Cerebellar cortex (tissue), 1 donor: ENCODE measurements around the gene SLC16A6.
"Not testable (repeated sequence)": the region's sequence is repeated elsewhere in the genome, so short reads cannot be mapped to it uniquely, and the experiment has no call there.

ENCODE experiments used
- DNase-seq: peaks from one replicate; pipeline ENCODE4 v3.0.0-alpha.2; 2015; ENCODE audit warnings: low spot score

The SLC16A6 gene

DNA sequence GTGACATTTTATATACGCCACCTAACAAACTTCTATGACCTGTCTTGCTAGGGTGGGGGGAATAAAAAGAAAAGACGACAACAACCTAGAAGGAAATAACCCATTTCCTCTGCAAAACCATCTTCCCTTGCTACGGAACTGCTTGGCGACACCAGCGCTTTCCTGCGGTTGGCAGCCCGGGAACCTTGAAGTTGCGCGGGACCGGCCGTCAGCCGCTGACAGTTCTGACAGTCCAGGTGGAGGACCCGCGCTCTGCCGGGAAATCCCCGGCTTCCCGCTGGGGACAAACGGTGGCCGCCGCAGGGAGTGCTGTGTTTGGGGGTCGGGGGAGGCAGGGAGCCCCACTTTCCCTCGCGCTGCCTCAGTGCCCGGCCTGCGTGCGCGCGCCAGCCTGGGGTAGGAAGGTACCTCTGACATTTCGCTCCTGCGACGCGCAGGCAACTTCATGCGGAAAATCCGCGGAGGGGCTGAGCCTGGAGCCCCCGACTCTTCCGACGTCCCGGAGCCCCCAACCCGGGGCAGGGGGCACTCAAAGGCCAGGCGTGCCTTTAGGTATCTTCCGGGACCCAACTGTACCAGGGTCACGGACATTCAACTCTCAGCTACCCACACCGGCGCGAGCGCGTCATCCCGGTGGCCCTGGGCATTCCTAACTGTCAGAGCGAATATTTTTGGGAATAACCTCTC is 516 bp downstream of the SLC16A6 start:
- peak; percentile 54 for DNase-seq

DNA sequence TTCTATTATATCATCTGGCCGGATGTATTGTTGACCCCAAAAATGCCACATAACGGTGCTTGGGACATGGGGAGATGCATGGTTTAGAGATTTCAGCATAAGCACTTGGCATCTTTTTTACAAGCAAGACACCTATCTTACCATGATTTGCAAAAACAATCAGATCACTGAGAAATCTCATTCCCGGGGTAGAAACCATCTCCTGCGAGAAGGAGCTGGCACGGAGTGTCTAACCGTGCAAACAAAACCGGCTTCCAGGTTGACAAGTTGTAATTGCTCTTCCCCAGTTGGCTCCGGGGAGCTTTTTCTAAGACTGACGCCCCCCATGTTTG is 1.0 kb downstream of the SLC16A6 start:
- DNase-seq: peak; percentile 57

- peak; percentile 32 for DNase-seq
Observed at GRCh38 chr17:68289473-68289872, 1.5 kb downstream of the SLC16A6 start.

DNA sequence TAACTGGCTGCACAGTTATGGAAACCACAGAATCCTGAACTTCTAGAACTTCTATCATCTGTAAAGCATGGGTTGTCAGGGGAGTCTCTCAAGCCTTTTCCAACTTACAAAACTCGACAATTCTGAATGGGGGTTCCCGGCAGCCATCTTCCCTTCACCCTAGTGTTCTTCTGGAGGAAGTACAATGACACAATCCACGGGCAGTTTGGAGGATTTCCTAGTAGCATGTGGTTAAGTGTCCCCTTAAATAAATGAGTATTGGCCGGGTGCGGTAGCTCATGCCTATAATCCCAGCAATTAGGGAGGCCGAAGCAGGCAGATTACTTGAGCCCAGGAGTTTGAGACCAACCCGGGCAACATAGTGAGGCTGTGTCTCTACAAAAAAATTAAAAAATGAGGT is 2.1 kb downstream of the SLC16A6 start:
- peak; percentile 45 for DNase-seq

DNA sequence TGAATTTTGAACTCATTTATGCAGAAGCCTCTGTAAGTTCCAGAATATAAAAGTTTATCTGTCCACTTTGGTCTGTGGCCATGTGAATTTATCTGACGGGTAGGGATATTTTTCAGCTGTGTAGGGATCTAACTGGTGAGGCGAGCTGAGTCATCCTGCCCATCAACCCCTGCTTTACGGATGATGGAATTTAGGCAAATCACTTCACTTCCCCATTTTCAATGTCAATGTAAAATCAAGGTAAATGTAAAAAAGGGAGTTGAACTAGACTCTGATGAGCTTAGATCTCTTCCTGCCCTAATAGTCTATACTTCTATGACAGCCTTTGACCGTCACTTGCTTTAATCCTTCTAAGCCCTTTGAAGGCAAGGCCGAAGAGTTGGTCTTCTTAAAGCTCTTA is 2.6 kb downstream of the SLC16A6 start:
- DNase-seq: no peak

- DNase-seq: not testable (repeated sequence)
Observed at GRCh38 chr17:68281965-68282364, 9.0 kb downstream of the SLC16A6 start.

- no peak for DNase-seq
Observed at GRCh38 chr17:68277807-68278206, 13.1 kb downstream of the SLC16A6 start.

DNA sequence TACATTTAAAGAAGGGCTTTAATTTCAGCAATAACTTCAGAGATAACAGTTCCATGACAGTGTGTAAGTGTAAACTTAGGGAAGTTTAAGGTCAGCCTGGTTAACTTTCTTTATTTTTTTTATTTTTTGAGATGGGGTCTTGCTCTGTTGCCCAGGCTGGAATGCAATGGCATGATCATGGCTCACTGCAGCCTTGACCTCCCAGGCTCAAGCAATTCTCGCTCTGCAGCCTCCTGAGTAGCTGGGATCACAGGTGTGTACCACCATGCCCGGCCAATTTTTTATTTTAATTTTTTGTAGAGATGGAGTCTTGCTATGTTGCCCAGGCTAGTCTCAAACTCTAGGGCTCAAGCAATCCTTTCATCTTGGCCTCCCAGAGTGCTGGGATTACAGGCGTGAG is 14.6 kb downstream of the SLC16A6 start:
- DNase-seq: not testable (repeated sequence)

DNA sequence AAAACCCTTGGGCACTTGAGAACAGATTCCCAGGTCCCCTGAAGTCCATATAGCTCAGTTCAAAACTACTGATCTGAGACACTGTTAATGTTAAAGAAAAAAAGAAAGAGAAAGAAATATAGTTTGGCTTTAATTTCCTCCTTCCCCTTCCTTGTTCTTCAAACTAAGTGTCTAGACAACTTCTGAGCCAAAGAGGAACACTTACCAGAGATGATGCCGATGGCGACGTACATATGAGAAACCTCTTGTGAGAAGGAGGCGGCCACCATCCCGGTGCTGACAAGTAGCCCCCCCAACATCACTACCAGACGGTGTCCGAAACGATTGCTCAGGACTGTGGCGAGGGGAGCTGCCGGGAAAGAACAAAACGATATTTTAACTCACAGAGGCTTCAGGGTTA is 17.2 kb downstream of the SLC16A6 start:
- DNase-seq: no peak

DNA sequence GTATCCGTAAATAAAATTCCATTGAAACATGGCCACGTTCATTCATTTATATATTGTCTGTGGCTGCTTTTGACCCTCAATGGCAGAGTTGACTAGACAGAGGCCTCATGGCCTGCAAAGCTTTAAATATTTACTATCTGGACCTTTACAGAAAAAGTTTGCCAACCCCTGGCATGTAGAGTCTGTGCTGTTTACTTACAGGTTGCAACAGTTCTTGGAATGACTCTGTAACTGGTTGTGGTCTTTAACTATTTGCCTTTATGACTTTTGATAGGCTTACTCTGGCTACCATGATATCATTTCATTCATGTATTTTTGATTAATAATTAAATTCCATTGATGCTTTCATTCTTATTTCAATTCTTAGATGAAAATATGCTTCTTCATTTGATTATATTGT is 25.1 kb downstream of the SLC16A6 start:
- DNase-seq: not testable (repeated sequence)

DNA sequence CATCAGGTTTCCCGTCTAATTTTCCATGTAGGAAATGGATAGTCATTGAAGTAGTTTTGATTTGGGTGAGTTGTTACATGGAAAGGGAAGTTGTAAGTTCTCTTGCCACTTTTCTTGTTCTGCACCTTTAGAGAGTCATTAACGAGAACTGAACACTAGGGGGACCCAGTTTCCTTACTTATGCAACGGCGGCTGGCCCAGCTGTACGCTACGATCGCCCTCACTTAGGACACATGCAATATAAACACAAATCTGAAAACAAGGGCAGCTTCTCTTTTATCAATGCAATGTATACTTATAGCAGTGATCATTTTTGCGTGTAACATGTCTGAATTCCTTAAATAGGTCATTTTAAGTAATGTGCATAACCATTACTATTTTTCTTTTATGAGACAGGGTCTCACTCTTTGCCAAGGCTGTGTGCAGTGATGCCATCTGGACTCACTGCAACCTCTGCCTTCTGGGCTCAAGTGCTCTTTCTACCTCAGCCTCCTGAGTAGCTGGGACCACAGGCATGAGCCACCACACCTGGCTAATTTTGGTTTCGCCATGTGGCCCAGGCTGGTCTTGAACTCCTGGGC is 27.7 kb downstream of the SLC16A6 start:
- DNase-seq: peak; percentile 67

DNA sequence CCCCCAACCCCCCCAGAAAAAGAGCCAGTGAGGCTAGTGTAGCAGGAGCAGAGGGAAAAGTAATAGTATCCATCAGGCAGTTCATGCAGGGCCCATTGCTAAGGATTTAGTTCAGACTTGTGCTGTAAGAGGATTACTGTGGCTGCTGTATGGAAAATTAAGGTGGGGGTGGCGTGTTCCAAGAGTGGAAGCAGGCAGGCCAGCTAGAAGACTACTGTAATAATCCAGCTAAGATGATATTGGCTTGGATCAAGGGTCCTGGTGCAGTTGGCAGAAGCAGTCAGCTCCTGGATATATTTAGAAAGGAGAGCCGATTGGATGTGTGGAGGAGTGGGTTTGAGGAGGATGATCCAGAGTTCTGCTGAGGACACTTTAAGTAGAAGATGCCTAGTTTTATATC is 28.5 kb downstream of the SLC16A6 start:
- DNase-seq: not testable (repeated sequence)

DNA sequence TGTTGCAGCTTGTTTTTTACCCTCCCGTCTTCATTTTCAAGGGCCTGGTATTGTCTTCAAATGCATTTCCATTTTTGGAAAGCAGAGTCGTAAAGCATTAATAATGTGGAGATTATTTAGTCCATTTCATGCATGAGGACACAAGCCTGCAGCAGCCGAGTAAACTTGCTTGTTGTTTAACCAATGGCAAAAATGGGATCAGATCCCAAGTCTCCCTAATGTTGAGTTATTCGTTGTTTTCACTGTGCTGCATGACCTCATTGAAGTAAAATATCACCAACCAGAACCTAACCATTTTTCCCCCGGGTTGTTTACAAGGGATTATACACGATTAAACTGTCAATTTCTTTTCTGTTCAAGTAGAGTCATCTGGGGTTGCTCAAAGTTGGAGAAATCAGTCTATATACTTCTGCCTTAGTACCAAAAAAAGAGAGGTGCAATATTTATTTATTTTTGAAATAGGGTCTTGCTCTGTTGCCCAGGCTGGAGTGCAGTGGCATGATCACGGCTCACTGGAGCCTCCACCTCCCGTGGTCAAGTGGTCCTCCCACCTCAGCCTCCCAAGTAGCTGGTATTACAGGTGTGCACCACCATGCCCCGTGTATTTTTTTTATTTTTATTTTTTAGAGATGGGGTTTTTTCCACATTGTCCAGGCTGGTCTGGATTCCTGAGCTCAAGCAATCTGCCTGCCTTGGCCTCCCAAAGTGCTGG is 30.7 kb downstream of the SLC16A6 start:
- DNase-seq: peak; percentile 59

- peak; percentile 38 for DNase-seq
Observed at GRCh38 chr17:68259648-68259951, 31.3 kb downstream of the SLC16A6 start.

DNA sequence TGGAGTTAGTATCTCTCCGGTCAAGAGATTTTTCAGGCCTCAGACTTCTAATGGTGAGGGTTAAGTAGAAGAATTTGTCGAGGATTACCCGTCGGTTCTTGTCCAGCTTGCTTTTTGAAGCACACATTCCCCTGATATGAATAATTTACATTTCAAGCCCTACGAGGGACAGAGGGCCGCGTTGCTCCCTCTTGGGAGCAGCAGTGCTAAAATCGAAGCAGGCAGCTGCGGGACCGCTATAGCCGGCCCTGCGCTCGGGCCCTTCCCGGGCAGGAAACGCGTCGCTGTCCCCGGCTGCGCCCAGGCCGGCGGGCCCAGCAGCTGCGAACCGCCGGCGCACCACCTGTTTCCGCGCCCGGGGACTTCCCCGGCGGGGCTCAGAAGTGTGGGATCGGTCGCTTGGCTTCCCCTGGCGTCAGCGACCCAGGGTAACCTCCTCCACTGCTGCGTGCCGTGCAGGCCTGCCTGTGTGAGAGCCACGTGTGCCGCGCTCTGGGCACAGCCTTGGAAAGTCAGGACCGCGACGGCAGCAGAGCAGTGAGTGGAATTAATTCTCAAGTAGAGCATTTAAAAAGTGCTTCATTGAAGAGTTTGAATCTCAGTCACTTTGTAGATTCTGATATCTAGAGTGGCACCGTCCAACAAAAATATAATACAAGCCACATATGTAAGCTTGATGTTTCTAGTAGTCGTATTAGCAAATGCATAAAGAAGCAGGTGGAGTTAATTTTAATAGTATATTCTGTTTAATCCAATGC is 31.9 kb downstream of the SLC16A6 start:
- DNase-seq: not testable (repeated sequence)

DNA sequence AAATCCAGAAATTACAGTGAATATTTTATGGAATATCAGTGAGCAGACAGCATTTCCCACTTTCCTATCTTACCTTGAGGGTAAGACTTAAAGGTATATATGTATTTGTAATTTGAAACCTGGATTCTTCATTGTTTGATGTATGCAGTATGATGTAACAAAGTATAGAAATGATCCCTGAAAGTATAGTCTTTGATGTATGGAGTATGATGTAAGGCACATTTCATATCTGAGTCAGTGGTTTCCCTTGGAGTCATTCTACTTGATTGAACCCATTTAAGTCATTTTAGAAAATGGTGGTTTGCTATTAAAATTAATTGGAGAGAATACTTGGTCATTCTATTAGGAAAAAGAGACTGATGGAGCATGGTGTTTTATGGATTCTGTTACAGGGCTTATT is 33.0 kb downstream of the SLC16A6 start:
- no peak for DNase-seq

GRCh38 chr17:68256701-68257100 is 34.2 kb downstream of the SLC16A6 start:
- DNase-seq: not testable (repeated sequence)

DNA sequence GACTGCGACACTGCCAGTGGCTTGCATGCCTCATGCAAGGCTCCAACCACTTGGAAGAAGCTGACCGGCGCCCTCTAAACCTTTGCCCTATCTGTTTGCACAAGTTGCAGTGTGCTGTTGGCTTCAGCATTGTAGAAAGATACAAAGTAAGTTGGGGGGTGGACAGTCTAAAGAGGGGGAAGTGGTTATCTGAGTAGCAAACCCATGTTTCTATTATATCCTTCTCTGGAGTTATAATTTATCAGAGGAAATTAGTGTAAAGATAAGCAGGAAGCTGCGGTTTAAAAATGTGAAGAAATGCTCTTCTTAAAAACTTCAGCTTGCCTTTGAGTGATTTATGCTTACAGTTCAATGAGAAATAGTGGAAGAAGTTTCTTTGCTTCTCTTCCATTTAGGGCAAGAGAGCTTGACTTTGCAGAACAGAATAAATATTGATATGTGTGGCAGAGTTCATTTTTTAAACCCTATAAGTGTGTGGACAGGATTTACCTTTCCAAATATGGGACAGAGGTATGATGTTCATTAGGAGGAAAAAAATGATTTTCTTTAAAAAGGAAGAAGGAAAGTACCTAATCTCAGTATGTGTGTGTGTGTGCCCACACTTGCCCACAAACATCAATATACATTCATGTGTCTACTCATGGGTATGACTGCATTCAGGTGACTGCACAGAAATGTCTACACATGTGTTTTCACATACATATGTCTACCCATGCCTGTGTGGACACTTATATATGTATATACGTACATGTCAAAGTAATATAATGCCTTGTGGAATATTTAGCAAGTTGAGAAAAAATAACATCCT is 35.0 kb downstream of the SLC16A6 start:
- no peak for DNase-seq

- DNase-seq: no peak
Observed at GRCh38 chr17:68255151-68255550, 35.8 kb downstream of the SLC16A6 start.

DNA sequence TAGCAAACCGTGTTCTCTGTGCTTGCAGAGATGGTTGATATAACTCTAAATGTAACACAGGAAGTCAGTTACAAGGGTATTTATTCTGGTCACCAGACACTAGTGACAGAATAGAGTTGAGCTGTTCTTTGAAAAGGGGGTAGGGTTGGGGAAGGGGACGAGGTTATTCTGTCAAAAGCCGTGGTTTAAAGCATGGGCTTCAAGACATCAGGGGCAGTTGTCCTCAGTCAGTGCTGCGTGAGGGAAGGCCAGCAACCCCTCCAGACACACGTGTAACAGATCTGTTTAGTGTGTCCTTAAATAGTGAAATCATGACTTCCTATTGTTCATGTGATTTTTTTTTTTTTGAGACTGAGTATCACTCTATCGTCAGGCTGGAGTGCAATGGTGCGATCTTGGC is 37.5 kb downstream of the SLC16A6 start:
- not testable (repeated sequence) for DNase-seq

GRCh38 chr17:68249354-68249765 is 41.6 kb downstream of the SLC16A6 start:
- DNase-seq: no peak

DNA sequence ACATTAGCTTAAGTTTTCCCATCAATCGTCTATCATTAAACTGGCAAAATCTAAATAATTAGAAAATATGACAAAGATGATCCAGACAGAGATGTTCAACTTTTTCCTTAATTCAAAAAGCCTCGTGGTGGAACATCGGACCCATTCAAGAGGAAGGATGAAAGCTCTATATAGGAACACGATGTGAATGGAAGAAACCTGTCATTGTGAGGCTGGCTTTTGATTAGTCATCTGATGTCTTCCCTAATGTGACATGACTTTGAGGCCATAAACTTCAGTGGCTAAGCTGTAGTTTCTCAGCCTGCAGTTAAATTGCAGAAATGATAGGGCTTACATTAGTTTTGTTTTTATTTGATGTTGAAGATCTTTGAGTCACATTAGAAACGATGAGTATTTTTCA is 42.0 kb downstream of the SLC16A6 start:
- no peak for DNase-seq
